GM12878 (cell line): ENCODE results near the gene TAMALIN. TPM values are rescaled to one million over a fixed set of nuclear protein-coding genes. Genes with fewer than 3 reads are reported as not detected.

Experiments used
- ATAC-seq: fragments of 200-7000 bp; cut with Tn5 transposase; 3 replicates; pipeline ENCODE4 v1.9.1; 2020; ENCODE audit warnings: mild to moderate bottlenecking, moderate library complexity
- BruUV-seq: library from RNA; stranded (reverse); fragments of 400-500 nt; replicated peaks from 2 replicates; lab custom pipeline; 2021; lab: Mats Ljungman, UMichigan
- CTCF ChIA-PET: fragments of 300-600 bp; sonication (Branson Sonifier 250); formaldehyde crosslinking; extraction: SDS; loops from one replicate; lab custom pipeline; 2021; ENCODE audit warnings: inconsistent platforms; lab: Yijun Ruan, JAX
- POLR2A ChIA-PET: fragments of 350-600 bp; formaldehyde crosslinking; extraction: SDS; loops from one replicate; lab custom pipeline; 2021; ENCODE audit warnings: inconsistent platforms; lab: Charles Lee
- RAD21 ChIA-PET: fragments of 300-600 bp; sonication (Branson Sonifier 250); formaldehyde crosslinking; loops from one replicate; lab custom pipeline; 2023; ENCODE audit warnings: antibody characterized with exemption; ENCODE audit not compliant: unreplicated experiment; lab: Charles Lee
- SMC1A ChIA-PET: fragments of 300-600 bp; sonication (Branson Sonifier 250); formaldehyde crosslinking; loops from one replicate; lab custom pipeline; 2023; ENCODE audit not compliant: unreplicated experiment, uncharacterized antibody; lab: Charles Lee
- DNase-seq: peaks from one replicate; pipeline ENCODE4 v3.0.0-alpha.2; 2011; ENCODE audit warnings: low read depth, low spot score
- FAIRE-seq: peaks from 3 replicates; lab custom pipeline; 2011; peaks lifted over from hg19 to GRCh38; lab: Jason Lieb, UNC
- H2AFZ ChIP-seq: 2 replicates; pipeline ENCODE4 v1.6.0; 2011; ENCODE audit warnings: low read depth, low read length, control low read depth; ENCODE audit not compliant: control insufficient read depth
- H3K27ac ChIP-seq: 2 replicates; pipeline ENCODE4 v1.5.1; 2011; ENCODE audit warnings: control low read depth; ENCODE audit not compliant: control insufficient read depth, insufficient read depth
- H3K27me3 ChIP-seq, 2 experiments: replicated peaks in 1 of 2; 2 replicates each; pipeline versions ENCODE4 v1.6.0 to v1.6.1; 2011; ENCODE audit warnings: low read length in 1 of 2; ENCODE audit not compliant: control insufficient read depth in 2 of 2, insufficient read depth in 2 of 2
- H3K36me3 ChIP-seq, 2 experiments: 2 replicates each; pipeline ENCODE4 v1.5.1; 2011; ENCODE audit warnings: low read length in 1 of 2; ENCODE audit not compliant: control insufficient read depth in 2 of 2, insufficient read depth in 2 of 2
- H3K4me1 ChIP-seq: 2 replicates; pipeline ENCODE4 v1.6.1; 2011; ENCODE audit warnings: mild to moderate bottlenecking, low read length, moderate library complexity, mixed read lengths; ENCODE audit not compliant: control insufficient read depth, insufficient read depth
- H3K4me2 ChIP-seq: 2 replicates; pipeline ENCODE4 v1.6.0; 2011; ENCODE audit warnings: control low read depth; ENCODE audit not compliant: control insufficient read depth, insufficient read depth
- H3K4me3 ChIP-seq: fragments of 200-600 bp; sonication (generic); 2 replicates; pipeline ENCODE4 v1.5.1; 2016
- H3K79me2 ChIP-seq: 2 replicates; pipeline ENCODE4 v1.6.0; 2011; ENCODE audit warnings: low read length; ENCODE audit not compliant: control insufficient read depth, insufficient read depth
- H3K9ac ChIP-seq: 2 replicates; pipeline ENCODE4 v1.8.0; 2011; ENCODE audit warnings: low read length, control low read depth, mixed read lengths; ENCODE audit not compliant: control insufficient read depth, insufficient read depth
- H3K9me3 ChIP-seq: replicated peaks from 3 replicates; pipeline ENCODE4 v1.5.1; 2011; ENCODE audit warnings: mild to moderate bottlenecking, low read length; ENCODE audit not compliant: control insufficient read depth, insufficient read depth
- H4K20me1 ChIP-seq: 2 replicates; pipeline ENCODE4 v1.6.0; 2011; ENCODE audit not compliant: control insufficient read depth, insufficient read depth
- ATF7 ChIP-seq: fragments of 450-650 bp; IDR thresholded peaks from 2 replicates; pipeline ENCODE4 v1.6.1; 2016; ENCODE audit warnings: low read depth, mild to moderate bottlenecking
- CBFB ChIP-seq: IDR thresholded peaks from 2 replicates; pipeline ENCODE4 v1.6.1; 2016; ENCODE audit warnings: antibody characterized with exemption, low read depth
- CREB1 ChIP-seq: IDR thresholded peaks from 2 replicates; pipeline ENCODE4 v1.6.1; 2012; ENCODE audit warnings: low read depth, mild to moderate bottlenecking, inconsistent platforms
- CREM ChIP-seq: IDR thresholded peaks from 2 replicates; pipeline ENCODE4 v1.6.1; 2014; ENCODE audit warnings: antibody characterized with exemption, low read depth
- DPF2 ChIP-seq: fragments of 450-650 bp; IDR thresholded peaks from 2 replicates; pipeline ENCODE4 v1.6.1; 2017; ENCODE audit warnings: mild to moderate bottlenecking
- EP300 ChIP-seq, 2 experiments: fragments of 150-350 bp in 1 of 2; IDR thresholded peaks; 2 replicates each; pipeline ENCODE4 v1.6.1; 2011 to 2012; ENCODE audit warnings: low read depth in 2 of 2, low read length in 2 of 2, borderline replicate concordance in 1 of 2, improper control_type of control experiment in 1 of 2, inconsistent platforms in 1 of 2; ENCODE audit not compliant: control insufficient read depth in 1 of 2
- ETV6 ChIP-seq, 2 experiments: fragments of 450-650 bp in 1 of 2; IDR thresholded peaks in 1 of 2; conservative IDR thresholded peaks in 1 of 2; 2 replicates each; pipeline ENCODE4 v1.6.1; 2014; ENCODE audit warnings: antibody characterized with exemption in 1 of 2, borderline replicate concordance in 1 of 2, low read depth in 1 of 2, mild to moderate bottlenecking in 1 of 2, moderate library complexity in 1 of 2
- JUND ChIP-seq: IDR thresholded peaks from 2 replicates; pipeline ENCODE4 v1.6.1; 2012; ENCODE audit warnings: low read depth, mild to moderate bottlenecking, low read length, improper control_type of control experiment, moderate library complexity
- KAT2A ChIP-seq: conservative IDR thresholded peaks from 2 replicates; pipeline ENCODE4 v1.6.1; 2011; ENCODE audit warnings: low read depth, low read length; ENCODE audit not compliant: control insufficient read depth
- POLR2A ChIP-seq: IDR thresholded peaks from 2 replicates; pipeline ENCODE4 v1.6.1; 2011; ENCODE audit warnings: low read depth, mild to moderate bottlenecking, low read length
- POU2F2 ChIP-seq: IDR thresholded peaks from 3 replicates; pipeline ENCODE4 v1.6.1; 2011; ENCODE audit warnings: low read depth, mild to moderate bottlenecking, low read length, borderline replicate concordance
- RAD21 ChIP-seq: IDR thresholded peaks from 2 replicates; pipeline ENCODE4 v1.6.1; 2011; ENCODE audit warnings: mild to moderate bottlenecking, low read depth, low read length, moderate library complexity; ENCODE audit not compliant: insufficient read depth
- RCOR1 ChIP-seq: conservative IDR thresholded peaks from 2 replicates; pipeline ENCODE4 v1.6.1; 2012; ENCODE audit warnings: low read depth, low read length, improper control_type of control experiment
- RFX5 ChIP-seq: IDR thresholded peaks from 2 replicates; pipeline ENCODE4 v1.6.1; 2011; ENCODE audit warnings: low read depth, low read length, improper control_type of control experiment
- SMAD5 ChIP-seq: IDR thresholded peaks from 2 replicates; pipeline ENCODE4 v1.6.1; 2016; ENCODE audit warnings: antibody characterized with exemption, low read depth
- ZNF217 ChIP-seq: fragments of 450-650 bp; IDR thresholded peaks from 2 replicates; pipeline ENCODE4 v1.6.1; 2017; ENCODE audit warnings: antibody characterized with exemption, mild to moderate bottlenecking
- ZSCAN29 ChIP-seq: fragments of 450-650 bp; IDR thresholded peaks from 2 replicates; pipeline ENCODE4 v1.6.1; 2017; ENCODE audit warnings: mild to moderate bottlenecking, moderate library complexity
- WGBS: methylation state at CpG from one replicate; pipeline ENCODE4 v1.1.6; 2016; ENCODE audit warnings: low lambda C conversion rate; ENCODE audit not compliant: insufficient replicate concordance, insufficient coverage; ENCODE audit errors: missing lambda C conversion rate; 5-methylcytosine and 5-hydroxymethylcytosine counted together
- in situ Hi-C: fragments of 300-500 bp; cut with MboI; formaldehyde crosslinking; loops from 9 replicates; pipeline ENCODE4 v1.14.3; 2018; ENCODE audit warnings: mixed read lengths
- intact Hi-C: fragments of 100-400 bp; cut with micrococcal nuclease; formaldehyde crosslinking; loops from one replicate; pipeline ENCODE4 v1.14.2; 2022; ENCODE audit not compliant: unreplicated experiment
- polyA plus RNA-seq, 11 experiments: library from polyadenylated mRNA; depleted of rRNA in 4 of 11; unstranded in 6 of 11; stranded (reverse) in 5 of 11; fragments of >200 nt; fragmentation: Nextera tagmentation in 4 of 11; fragmentation: Illumina TruSeq in 1 of 11; extraction: Ambion mirVana in 4 of 11; extraction: Trizol in 1 of 11; gene quantifications; 1 replicate in 1 of 11; 2 replicates in 10 of 11; pipeline versions ENCODE4 v1.2.1 to v1.2.3, GENCODE V29; 2011 to 2016; ENCODE audit warnings: inconsistent platforms in 2 of 11, missing spikeins in 2 of 11, low read depth in 1 of 11
- total RNA-seq, 4 experiments: library from RNA; depleted of rRNA in 3 of 4; stranded (reverse); fragments of >200 nt in 3 of 4; fragmentation: Illumina TruSeq in 1 of 4; extraction: Trizol in 1 of 4; gene quantifications; 2 replicates each; pipeline versions ENCODE4 v1.2.1 to v1.2.3, GENCODE V29; 2013 to 2021
- TF ChIP-seq, protein P1 (sequence below): IDR thresholded peaks from 2 replicates; pipeline ENCODE4 v1.6.1; 2011; ENCODE audit warnings: mild to moderate bottlenecking, low read depth, low read length, moderate library complexity; ENCODE audit not compliant: insufficient replicate concordance
- TF ChIP-seq, protein P2 (sequence below): fragments of 450-650 bp; formaldehyde crosslinking; IDR thresholded peaks from 2 replicates; pipeline ENCODE4 v1.4.0; 2020; ENCODE audit warnings: mild to moderate bottlenecking, moderate library complexity

TAMALIN gene
- total and polyA plus RNA-seq, 10 of the 15 experiments (the other 5 are each of a cell fraction or from before 2014, with no cell fraction given), result 0.09 to 0.58 (median 0.19) TPM; not detected in 4

DNA sequence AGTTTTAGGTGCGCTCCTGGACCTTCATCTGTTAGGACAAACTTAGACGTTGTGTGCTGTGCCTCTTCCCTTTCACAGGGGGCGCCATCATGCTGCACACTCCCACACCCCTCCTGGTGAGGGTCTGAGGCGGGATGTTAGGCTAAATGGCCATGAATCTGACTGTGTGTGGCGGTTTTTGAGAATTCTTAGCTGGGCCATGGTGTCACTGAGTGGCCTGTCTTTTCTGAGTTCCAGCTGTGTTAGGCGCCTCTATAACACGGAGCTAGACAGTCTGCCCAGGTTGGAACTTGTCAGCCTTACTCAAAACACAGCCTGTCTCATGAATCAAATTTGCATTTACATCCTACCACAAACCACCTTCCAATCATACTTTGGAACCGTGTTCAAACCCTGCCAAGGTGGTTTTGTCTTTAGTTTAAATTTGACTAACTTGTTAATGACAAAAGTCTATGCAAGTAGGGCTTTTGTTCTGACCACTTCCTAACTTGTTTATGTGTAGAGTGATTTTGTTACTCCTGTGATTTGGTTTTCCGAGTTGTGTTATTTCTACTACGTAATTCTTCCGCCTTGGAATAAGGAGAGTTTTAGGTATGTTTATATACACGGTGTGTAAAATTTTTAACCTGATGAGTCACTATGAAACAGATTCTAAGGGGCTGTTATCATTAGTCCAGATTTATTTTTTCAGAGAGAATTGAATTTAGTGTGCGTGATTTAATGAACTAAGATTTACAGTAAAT is 35.7 kb upstream of the TAMALIN start:
- FAIRE-seq (peak; percentile 80), ATAC-seq (peak; percentile 97), DNase-seq (peak; percentile 93)
- 1% methylated on average over 13 of the region's 13 CpGs for WGBS
- no peaks in the 10 kb centered on the region for H3K79me2 ChIP-seq
- H3K9me3 ChIP-seq, result no peaks in the 10 kb centered on the region; the same call in 2 of the 3 replicates
- in situ Hi-C loops (no loop called here), intact Hi-C loops (no loop called here)
- no peaks in the 10 kb centered on the region for H3K36me3 ChIP-seq
- H3K4me1 ChIP-seq, result peaks cover 30% of the 10 kb centered on the region
- RAD21 ChIA-PET, result interaction anchor here (1.6 to 2.5 kb wide), 2 partner anchors 49 to 55 kb away, joined by 3 to 10 read pairs; no protein-coding TSS in a partner anchor
- BruUV-seq, result no TSS peak
- CTCF ChIA-PET, result interaction anchor here (0.7 to 3.8 kb wide), 17 partner anchors 9 to 147 kb away, joined by 3 to 18 read pairs (median 4); no protein-coding TSS in a partner anchor
- H2AFZ ChIP-seq, result no peak overlapping the region
- H3K27ac ChIP-seq, result no peak overlapping the region
- H3K4me2 ChIP-seq, result peak overlapping the region; percentile 90
- H3K9ac ChIP-seq, result no peak overlapping the region
- POLR2A ChIA-PET, result interaction anchor here (0.5 to 1.5 kb wide), 3 partner anchors 9 to 175 kb away, joined by 3 to 4 read pairs (median 4); no protein-coding TSS in a partner anchor
- SMC1A ChIA-PET, result interaction anchor here (0.9 to 2.3 kb wide), 7 partner anchors 10 to 153 kb away, joined by 3 to 10 read pairs (median 3); no protein-coding TSS in a partner anchor
- peaks cover 0 to 8% of the 10 kb centered on the region in 2 experiments; a peak in 3 of 4 replicates for H3K27me3 ChIP-seq
- H3K4me3 ChIP-seq, result no peak overlapping the region
- no peaks in the 10 kb centered on the region; the same call in 1 of the 2 replicates for H4K20me1 ChIP-seq
- TF ChIP-seq SMAD5 (no peak), ZSCAN29 (peak; percentile 90), CREB1 (peak; percentile 55; the same call in 1 of the 2 replicates), EP300 (IDR thresholded peaks at IDR 0.05; ENCODE audit: borderline replicate concordance in 1 of 2, control insufficient read depth in 1 of 2, low read depth in 2 of 2, low read length in 2 of 2) (peak; percentile 81 to 87; a peak in 3 of 4 replicates), ATF7 (peak; percentile 73; the same call in 1 of the 2 replicates), DPF2 (peak; percentile 78; the same call in 1 of the 2 replicates), POU2F2 (peak; percentile 100), RAD21 (0 out of 2 replicates have a peak, but pooled peaks have one; percentile 8), CBFB (peak; percentile 91), RFX5 (no peak), JUND (peak; percentile 58), RCOR1 (0 out of 2 replicates have a peak, but pooled peaks have one; percentile 56), CREM (peak; percentile 76), POLR2A (no peak), ZNF217 (peak; percentile 86), KAT2A (no peak), ETV6 (conservative IDR thresholded peaks at IDR 0.05 in 1 of 2, IDR thresholded peaks at IDR 0.05 in 1 of 2; ENCODE audit: borderline replicate concordance in 1 of 2, low read depth in 1 of 2) (peak in 1 of 2 experiments; percentile 96; a peak in 2 of 4 replicates)
- TF ChIP-seq, protein P1, sequence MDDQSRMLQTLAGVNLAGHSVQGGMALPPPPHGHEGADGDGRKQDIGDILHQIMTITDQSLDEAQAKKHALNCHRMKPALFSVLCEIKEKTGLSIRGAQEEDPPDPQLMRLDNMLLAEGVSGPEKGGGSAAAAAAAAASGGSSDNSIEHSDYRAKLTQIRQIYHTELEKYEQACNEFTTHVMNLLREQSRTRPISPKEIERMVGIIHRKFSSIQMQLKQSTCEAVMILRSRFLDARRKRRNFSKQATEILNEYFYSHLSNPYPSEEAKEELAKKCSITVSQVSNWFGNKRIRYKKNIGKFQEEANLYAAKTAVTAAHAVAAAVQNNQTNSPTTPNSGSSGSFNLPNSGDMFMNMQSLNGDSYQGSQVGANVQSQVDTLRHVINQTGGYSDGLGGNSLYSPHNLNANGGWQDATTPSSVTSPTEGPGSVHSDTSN, result peak; percentile 35
- TF ChIP-seq, protein P2, sequence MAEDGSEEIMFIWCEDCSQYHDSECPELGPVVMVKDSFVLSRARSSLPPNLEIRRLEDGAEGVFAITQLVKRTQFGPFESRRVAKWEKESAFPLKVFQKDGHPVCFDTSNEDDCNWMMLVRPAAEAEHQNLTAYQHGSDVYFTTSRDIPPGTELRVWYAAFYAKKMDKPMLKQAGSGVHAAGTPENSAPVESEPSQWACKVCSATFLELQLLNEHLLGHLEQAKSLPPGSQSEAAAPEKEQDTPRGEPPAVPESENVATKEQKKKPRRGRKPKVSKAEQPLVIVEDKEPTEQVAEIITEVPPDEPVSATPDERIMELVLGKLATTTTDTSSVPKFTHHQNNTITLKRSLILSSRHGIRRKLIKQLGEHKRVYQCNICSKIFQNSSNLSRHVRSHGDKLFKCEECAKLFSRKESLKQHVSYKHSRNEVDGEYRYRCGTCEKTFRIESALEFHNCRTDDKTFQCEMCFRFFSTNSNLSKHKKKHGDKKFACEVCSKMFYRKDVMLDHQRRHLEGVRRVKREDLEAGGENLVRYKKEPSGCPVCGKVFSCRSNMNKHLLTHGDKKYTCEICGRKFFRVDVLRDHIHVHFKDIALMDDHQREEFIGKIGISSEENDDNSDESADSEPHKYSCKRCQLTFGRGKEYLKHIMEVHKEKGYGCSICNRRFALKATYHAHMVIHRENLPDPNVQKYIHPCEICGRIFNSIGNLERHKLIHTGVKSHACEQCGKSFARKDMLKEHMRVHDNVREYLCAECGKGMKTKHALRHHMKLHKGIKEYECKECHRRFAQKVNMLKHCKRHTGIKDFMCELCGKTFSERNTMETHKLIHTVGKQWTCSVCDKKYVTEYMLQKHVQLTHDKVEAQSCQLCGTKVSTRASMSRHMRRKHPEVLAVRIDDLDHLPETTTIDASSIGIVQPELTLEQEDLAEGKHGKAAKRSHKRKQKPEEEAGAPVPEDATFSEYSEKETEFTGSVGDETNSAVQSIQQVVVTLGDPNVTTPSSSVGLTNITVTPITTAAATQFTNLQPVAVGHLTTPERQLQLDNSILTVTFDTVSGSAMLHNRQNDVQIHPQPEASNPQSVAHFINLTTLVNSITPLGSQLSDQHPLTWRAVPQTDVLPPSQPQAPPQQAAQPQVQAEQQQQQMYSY (CRISPR knock-in tag), result no peak
